Stimulated activated CD8-positive, alpha-beta memory T cell treated with anti-CD3 and anti-CD28 coated beads, Interleukin-2, amount 100 ng/mL, for 1 hour (primary cell): Measurements from ENCODE around the gene MRPL44.

Source experiments
- DNase-seq, 2 donors: peaks; one replicate each; pipeline ENCODE4 v3.0.0-alpha.2; 2020; ENCODE audit warnings: low read depth in 2 of 2

The MRPL44 gene

GRCh38 chr2:223957092-223957851, at the start of gene MRPL44:
MRPL44 (plus strand) TSS chr2:223957463; CDS start chr2:223957473, 10 bp downstream.
- DNase-seq, result peak; percentile 95 to 96

- DNase-seq, result no peak
Measured at GRCh38 chr2:223908304-223908998, 48.8 kb upstream of the MRPL44 start.

- DNase-seq, result no peak
Measured at GRCh38 chr2:223909001-223909741, 48.1 kb upstream of the MRPL44 start.

- no peak for DNase-seq
Measured at GRCh38 chr2:223914324-223914723, 42.9 kb upstream of the MRPL44 start.

GRCh38 chr2:223915071-223915470, 42.2 kb upstream of the MRPL44 start:
- no peak for DNase-seq

- DNase-seq, result no peak
Measured at GRCh38 chr2:223916181-223916920, 40.9 kb upstream of the MRPL44 start.

- DNase-seq, result no peak
Measured at GRCh38 chr2:223918671-223919134, 38.6 kb upstream of the MRPL44 start.

GRCh38 chr2:223920109-223920508, 37.2 kb upstream of the MRPL44 start:
- DNase-seq, result no peak

- no peak for DNase-seq
Measured at GRCh38 chr2:223921204-223921603, 36.1 kb upstream of the MRPL44 start.

- no peak for DNase-seq
Measured at GRCh38 chr2:223922308-223922707, 35.0 kb upstream of the MRPL44 start.

GRCh38 chr2:223923976-223924375, 33.3 kb upstream of the MRPL44 start:
- no peak for DNase-seq

GRCh38 chr2:223925106-223925505, 32.2 kb upstream of the MRPL44 start:
- no peak for DNase-seq

GRCh38 chr2:223928113-223929006, 28.9 kb upstream of the MRPL44 start:
- no peak for DNase-seq

- no peak for DNase-seq
Measured at GRCh38 chr2:223929571-223930102, 27.6 kb upstream of the MRPL44 start.

GRCh38 chr2:223930103-223930976, 26.9 kb upstream of the MRPL44 start:
- no peak for DNase-seq

- DNase-seq, result no peak
Measured at GRCh38 chr2:223932816-223933800, 24.2 kb upstream of the MRPL44 start.

GRCh38 chr2:223934870-223935269, 22.4 kb upstream of the MRPL44 start:
- DNase-seq, result no peak

GRCh38 chr2:223935459-223936125, 21.7 kb upstream of the MRPL44 start:
- no peak for DNase-seq
